ENCODE measurements around the gene PRMT7.
A peak's percentile ranks its signal among the peaks of the same experiment; 100 is the strongest.

PRMT7 gene, protein sequence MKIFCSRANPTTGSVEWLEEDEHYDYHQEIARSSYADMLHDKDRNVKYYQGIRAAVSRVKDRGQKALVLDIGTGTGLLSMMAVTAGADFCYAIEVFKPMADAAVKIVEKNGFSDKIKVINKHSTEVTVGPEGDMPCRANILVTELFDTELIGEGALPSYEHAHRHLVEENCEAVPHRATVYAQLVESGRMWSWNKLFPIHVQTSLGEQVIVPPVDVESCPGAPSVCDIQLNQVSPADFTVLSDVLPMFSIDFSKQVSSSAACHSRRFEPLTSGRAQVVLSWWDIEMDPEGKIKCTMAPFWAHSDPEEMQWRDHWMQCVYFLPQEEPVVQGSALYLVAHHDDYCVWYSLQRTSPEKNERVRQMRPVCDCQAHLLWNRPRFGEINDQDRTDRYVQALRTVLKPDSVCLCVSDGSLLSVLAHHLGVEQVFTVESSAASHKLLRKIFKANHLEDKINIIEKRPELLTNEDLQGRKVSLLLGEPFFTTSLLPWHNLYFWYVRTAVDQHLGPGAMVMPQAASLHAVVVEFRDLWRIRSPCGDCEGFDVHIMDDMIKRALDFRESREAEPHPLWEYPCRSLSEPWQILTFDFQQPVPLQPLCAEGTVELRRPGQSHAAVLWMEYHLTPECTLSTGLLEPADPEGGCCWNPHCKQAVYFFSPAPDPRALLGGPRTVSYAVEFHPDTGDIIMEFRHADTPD

DNA sequence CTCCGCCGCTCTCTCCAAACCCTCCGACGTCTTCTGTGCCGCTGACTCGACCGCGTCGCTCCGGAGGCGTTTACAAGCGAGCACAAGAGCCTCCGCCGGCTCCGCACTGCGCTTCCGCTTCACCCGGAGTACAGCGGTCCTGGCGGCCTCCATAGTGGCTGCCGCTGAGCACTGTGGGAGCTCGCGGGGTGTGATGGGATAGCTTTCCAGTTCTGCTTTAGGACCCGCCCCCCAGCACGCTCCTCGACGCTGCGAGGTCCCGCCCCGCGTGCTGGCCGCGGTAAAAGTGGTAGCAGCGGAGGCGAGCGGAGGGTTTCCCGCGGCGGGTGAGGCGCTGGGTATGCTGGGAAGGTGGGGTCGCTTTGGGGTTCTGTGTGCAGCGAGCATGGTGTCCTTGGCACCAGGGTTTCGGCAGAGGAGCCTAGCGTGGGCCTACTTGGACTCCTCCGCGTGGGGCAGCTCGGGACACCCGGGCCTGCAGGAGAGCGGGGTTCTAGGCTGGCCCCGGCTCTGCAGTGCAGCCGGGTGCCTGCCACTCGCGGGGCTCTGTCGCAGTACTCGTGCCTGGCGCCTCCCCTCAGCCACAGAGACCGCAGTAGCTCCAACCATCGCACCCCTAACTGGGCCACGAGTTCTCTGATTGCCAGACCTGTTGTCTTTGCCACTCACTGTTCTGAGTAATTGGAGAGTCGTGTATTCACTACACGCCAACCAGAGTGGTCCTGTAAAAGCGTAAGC is at the start of gene PRMT7, which contains the start of gene SLC7A6OS:
PRMT7 (plus strand) TSS at position 246 of the 738 bp plus-strand sequence. CDS start 4,961 bp downstream, outside the sequence.
SLC7A6OS (minus strand) TSS at position 173 of the 738 bp plus-strand sequence; CDS start at position 153, 20 bp downstream.
- DNase-seq (ENCODE audit: low read depth), result peak; percentile 83

GRCh38 chr16:68263559-68264127 is 47.2 kb upstream of the PRMT7 start:
- DNase-seq (ENCODE audit: low read depth), result no peak

DNA sequence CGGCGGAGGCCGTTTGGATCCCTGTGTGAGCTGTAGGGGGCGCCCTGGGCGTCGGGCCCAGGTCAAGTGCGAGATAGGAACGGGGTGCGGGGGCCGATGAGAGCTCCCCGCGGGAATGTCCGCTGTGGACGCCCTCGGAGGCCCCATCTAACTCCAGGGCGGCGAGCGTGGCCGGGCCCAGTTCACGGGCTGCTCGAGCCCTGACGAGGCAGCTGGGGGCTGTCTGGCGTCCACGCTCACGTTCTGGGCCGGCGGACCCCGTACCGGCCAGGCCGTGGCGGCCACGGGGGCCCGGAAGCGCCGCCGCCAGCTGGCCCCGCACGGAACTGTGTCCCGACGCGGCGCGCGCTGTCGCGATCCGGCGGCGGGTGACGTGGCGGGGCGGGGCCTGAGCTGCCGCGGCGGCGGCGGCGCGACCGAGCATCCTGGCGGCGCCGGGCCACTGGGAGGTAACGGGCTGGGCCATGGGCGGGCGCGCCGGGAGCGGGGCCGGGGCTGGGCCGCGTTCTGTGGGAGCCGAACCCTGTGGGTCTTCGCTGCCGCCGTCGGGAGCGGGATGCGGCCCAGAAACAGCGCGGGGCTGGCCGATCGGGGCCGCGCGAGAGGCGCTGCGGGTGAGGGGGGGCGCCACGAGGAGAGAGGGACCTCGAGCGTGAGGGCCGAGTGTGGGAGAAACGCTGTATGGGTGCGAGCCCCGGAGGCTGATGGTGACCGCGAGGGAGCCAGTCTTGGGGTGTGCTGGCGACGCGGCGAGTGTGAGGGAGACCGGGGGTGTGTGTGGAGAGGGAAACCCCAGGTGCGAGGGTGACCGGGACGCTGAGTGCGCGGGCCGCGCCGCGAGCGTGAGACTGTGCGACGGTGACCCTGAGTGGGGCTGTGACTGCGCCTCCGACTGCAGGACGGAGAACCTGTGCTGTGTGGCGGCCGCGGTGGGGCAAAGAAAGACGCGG is 46.4 kb upstream of the PRMT7 start, which contains the start of gene SLC7A6:
SLC7A6 (plus strand) TSS at position 399 of the 950 bp plus-strand sequence. CDS start 10,201 bp downstream, outside the sequence.
- DNase-seq (ENCODE audit: low read depth), result peak; percentile 77

DNA sequence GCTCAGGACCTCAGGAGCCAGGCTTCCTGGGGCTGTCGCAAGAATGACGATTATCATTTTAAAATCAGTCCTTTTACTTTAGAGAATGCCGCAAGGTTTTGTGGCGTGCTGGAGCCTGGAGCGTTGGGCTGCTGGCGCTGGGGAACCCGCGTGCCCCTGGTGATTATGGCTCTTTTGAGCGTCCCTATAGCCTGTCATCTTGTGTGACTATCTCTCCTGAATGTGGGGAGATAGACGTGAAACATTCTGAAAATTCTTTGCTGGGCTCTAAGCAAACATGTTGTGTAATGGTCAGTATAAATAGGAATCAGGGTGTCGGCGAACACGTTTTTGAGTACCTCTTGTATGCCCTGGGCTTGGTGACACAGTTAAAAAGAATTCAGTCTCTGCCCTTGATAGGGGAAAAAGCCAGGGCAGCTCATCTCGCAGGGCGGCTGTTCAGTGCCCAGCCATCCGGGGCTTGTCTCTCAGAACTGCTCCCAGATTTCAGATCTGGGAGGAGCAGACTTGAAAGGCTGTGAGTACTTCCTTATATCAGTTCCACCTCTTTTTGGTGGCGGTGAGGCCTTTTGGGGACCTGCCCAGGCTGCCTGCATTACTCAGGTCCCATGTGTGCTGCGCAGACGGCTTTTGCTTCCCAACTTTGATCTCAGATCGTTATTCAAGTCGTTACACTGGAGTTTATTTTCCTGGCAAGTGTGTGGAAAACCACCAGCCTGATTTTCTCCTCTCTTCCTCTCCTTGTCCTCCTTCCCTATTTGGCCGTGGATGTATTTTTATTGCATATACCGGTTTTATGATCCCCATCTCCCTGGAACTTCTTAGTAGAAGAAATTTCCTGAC is 45.5 kb upstream of the PRMT7 start:
- no peak for DNase-seq (ENCODE audit: low read depth)

GRCh38 chr16:68267612-68268405 is 43.0 kb upstream of the PRMT7 start:
- DNase-seq (ENCODE audit: low read depth), result no peak

GRCh38 chr16:68269793-68270192 is 41.0 kb upstream of the PRMT7 start:
- DNase-seq (ENCODE audit: low read depth), result no peak

- DNase-seq (ENCODE audit: low read depth), result no peak
Measured at GRCh38 chr16:68270353-68270752, 40.5 kb upstream of the PRMT7 start.

DNA sequence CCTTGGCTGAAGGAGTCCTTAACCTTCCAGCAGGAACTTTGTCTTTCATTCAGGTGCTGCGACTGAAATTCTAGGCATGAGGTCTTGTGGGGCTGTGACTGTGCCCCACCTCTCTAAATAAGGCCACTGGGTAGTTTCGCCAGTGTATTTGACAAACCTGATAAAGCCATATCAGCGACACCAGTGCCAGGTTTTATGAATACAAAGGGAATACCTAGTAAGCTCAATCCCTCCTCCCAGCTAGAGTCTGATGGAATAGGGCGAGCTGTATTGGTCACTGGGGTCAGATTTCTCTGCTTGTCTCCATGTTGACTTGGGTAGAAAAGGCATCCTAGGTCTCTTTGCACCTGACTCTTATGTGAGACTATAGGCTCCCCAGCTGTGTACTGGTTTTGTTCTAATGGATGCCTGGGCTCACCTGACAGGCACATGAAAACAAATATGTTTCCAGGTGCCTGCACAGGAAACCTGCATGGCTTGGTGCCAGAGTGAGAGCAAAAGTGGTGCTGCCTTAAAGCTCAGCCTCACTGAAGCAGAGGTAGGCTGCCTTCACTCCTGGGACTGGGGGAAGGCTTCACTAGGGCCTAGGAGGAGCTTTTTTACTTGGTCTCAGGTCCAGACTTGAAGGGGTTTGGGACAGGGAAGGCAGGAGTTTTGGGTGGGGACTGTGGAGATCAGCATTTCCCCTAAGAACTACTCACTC is 38.2 kb upstream of the PRMT7 start:
- no peak for DNase-seq (ENCODE audit: low read depth)

GRCh38 chr16:68273459-68273858 is 37.4 kb upstream of the PRMT7 start:
- DNase-seq (ENCODE audit: low read depth), result no peak

- DNase-seq (ENCODE audit: low read depth), result no peak
Measured at GRCh38 chr16:68273896-68274295, 36.9 kb upstream of the PRMT7 start.

GRCh38 chr16:68274441-68274840 is 36.4 kb upstream of the PRMT7 start:
- no peak for DNase-seq (ENCODE audit: low read depth)

- no peak for DNase-seq (ENCODE audit: low read depth)
Measured at GRCh38 chr16:68275611-68276191, 35.1 kb upstream of the PRMT7 start.

DNA sequence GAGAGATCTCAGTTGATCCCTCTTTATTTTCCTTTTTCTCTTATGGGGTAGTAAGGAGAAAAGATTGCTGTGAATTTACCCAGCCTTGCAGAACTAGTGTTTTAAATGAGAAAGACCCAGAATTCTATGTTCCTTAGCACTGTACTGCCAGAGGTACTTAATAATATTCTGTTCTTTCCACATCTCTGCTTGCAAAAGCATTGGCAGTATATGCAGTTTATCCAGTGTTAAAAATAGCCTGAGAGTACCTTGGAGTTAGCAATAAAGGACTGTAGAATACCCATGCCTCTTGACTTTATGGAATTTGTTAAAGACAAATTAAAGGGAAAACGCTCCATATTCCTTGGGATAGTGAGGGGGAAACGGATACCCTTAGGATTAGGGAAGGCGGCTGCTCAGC is 34.6 kb upstream of the PRMT7 start:
- DNase-seq (ENCODE audit: low read depth), result no peak

GRCh38 chr16:68279726-68280558 is 30.9 kb upstream of the PRMT7 start:
- DNase-seq (ENCODE audit: low read depth), result no peak

GRCh38 chr16:68281368-68282063 is 29.3 kb upstream of the PRMT7 start:
- no peak for DNase-seq (ENCODE audit: low read depth)

DNA sequence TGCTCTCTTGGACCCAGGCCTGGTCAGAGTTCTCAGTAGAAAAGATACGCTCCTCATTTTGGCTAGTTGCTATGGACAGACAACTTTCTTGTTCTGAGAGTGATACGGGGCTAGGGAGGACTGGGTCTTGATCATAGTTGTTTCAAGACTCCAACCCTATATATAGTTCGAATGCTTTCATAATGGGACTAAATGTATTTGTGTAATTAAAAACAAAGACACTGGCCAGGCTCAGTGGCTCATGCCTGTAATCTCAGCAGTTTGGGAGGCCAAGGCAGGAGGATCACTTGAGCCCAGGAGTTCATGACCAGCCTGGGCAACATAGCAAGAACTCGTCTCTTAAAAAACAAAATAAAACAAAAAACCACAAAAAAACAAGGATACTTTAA is 28.8 kb upstream of the PRMT7 start:
- no peak for DNase-seq (ENCODE audit: low read depth)

- DNase-seq (ENCODE audit: low read depth), result no peak
Measured at GRCh38 chr16:68283346-68283745, 27.5 kb upstream of the PRMT7 start.

Data from stimulated activated CD8-positive, alpha-beta memory T cell treated with anti-CD3 and anti-CD28 coated beads, Interleukin-12 subunit alpha, Interleukin-12 subunit beta, amount 100 ng/mL, for 4 hours (primary cell).